ENCODE measurements around the gene RUBCN.
"Not testable (repeated sequence)": the region's sequence is repeated elsewhere in the genome, so short reads cannot be mapped to it uniquely, and the experiment has no call there.

RUBCN gene

DNA sequence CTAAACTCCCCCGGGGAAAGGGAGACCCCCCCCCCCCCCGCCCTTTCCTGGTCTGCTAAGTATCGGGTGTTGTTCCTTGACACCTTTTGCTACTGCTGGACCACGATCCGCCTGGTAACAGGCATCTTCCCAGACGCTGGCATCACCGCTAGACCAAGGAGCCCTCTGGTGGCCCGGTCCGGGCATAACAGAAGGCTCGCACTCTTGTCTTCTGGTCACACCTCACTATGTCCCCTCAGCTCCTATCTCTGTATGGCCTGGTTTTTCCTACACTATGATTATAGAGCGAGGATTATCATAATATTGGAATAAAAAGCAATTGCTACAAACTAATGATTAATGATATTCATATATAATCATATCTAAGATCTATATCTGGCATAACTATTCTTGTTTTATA is 104.7 kb downstream of the RUBCN start:
- H3K9me3 ChIP-seq (ENCODE audit: low read depth, low read length); H3K36me3 ChIP-seq (ENCODE audit: insufficient read depth, low read length); H3K4me3 ChIP-seq; H3K9ac ChIP-seq (ENCODE audit: insufficient read length); DNase-seq (ENCODE audit: low read depth, low spot score); H3K27ac ChIP-seq: not testable (repeated sequence)

DNA sequence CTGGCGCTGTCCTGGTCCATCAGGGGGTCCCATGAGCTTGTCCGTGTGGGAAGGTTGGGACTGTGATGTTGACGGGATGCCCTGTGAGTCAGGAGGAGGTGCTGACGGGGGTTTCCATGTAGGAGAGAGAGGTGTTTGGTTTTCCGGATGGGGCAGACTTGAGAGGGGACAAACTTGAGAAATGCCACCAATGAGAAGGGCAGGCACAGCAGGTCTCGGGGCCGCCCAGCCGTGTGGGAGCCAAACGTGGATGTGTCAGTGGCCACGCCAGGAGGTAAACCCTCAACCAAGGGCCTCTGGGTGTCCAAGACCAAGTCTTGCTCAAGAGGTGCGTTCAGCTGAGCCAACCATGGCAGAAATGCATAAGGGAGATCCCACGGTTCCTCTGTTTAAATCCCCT is 105.9 kb downstream of the RUBCN start:
- not testable (repeated sequence) for H3K9ac ChIP-seq (ENCODE audit: insufficient read length); H3K36me3 ChIP-seq (ENCODE audit: insufficient read depth, low read length); DNase-seq (ENCODE audit: low read depth, low spot score); H3K9me3 ChIP-seq (ENCODE audit: low read depth, low read length); H3K27ac ChIP-seq; H3K4me3 ChIP-seq

DNA sequence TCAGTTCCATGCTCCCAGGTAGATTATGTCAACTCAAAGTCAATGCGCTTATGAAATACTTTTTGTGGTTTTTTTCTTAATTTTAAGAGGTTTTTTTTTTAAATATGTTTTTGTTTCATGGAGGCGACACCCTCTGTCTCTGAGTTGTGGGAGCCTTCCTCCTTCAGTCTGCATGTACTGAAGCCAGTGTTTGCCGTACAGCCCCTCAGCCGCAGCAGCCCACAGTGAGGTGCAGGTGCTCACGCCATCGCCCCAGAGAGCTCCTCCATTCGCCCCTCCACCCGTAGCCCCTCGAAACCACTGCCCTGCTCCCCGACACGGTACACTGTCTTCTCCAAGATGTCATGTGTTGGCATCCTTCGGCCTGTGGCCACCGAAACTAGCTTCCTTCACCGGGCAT is 107.4 kb downstream of the RUBCN start:
- not testable (repeated sequence) for H3K36me3 ChIP-seq (ENCODE audit: insufficient read depth, low read length); H3K27ac ChIP-seq; H3K9ac ChIP-seq (ENCODE audit: insufficient read length); DNase-seq (ENCODE audit: low read depth, low spot score); H3K9me3 ChIP-seq (ENCODE audit: low read depth, low read length); H3K4me3 ChIP-seq

DNA sequence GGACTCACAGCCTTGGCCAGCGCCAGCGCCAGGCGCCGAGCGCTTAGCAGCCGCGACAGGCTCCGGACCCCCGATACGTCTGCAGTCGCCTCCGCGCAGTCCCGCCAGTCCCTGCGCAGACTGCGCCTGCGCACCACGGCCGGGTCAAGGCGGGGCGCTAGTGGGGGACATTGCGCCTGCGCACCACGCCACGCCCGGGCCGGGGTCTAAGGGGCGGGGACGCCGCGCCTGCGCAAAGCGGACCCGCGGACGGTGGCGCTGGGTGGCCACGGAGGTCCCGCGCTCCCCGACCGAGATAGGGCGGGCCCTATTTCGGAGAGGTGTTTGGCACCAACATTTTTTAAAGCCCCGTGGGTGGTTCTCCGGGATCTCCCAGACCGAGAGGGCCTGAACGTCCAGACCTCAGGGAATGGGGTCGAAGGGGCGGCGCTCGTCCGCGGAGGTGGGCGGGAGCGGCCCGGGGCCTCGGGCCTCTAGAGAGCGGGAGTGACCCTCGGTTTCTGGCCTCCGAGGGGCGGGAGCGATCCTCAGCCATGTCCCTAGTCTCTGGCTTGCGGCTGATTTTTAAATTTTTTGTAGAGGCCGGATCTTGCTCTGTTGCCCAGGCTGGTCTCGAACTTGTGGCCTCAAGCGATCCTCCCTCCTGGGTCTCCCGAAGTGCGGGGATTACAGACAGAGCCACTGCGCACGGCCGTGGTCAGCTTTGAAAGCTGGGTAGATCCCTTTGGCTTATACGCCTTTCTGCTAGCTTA is 108.8 kb downstream of the RUBCN start:
- Histone ChIP-seq H3K9ac (ENCODE audit: insufficient read length) (peak overlapping the region; percentile 94), H3K4me3 (peak overlapping the region; percentile 91), H3K27ac (peak overlapping the region; percentile 73)
- H3K36me3 ChIP-seq (ENCODE audit: insufficient read depth, low read length); H3K9me3 ChIP-seq (ENCODE audit: low read depth, low read length): not testable (repeated sequence)
- DNase-seq (ENCODE audit: low read depth, low spot score), result peak; percentile 10
- peak; percentile 82; the same call in 1 of the 2 replicates for TF ChIP-seq POLR2AphosphoS5 (IDR thresholded peaks at IDR 0.05; ENCODE audit: borderline replicate concordance, low read depth, low read length)

DNA sequence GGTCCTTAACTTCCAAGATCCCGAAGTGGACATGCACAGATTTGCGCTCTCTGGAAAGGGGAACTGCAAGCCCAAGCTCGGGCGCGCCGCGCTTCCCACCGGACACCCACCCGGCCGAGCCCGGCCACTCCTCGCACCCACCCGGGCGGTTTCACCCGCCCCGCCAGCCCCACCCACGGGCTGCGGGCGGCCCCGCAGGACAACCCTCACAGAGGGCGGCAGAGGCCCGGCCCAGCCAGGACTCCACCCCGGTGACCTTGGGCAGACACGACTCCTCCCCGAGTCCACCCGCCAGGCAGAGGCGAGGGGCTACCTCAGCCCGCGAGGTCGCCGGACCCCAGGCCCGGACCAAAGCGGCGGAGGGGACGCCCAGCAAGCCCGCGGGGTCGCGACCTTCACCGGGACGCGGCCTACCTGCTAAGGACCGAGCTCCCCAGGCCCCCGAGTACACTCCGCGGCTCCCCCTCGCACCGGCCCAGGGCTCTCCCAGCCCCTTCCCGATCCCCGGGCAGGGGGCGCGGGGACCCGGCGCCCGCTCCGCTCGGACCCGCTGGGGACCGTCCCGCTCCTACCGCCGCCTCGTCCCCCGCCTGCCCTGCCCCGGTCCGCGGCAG is 109.4 kb downstream of the RUBCN start:
- H3K27ac ChIP-seq; H3K36me3 ChIP-seq (ENCODE audit: insufficient read depth, low read length); DNase-seq (ENCODE audit: low read depth, low spot score); H3K9me3 ChIP-seq (ENCODE audit: low read depth, low read length): not testable (repeated sequence)
- peak overlapping the region; percentile 94 for H3K9ac ChIP-seq (ENCODE audit: insufficient read length)
- H3K4me3 ChIP-seq, result peak overlapping the region; percentile 91

DNA sequence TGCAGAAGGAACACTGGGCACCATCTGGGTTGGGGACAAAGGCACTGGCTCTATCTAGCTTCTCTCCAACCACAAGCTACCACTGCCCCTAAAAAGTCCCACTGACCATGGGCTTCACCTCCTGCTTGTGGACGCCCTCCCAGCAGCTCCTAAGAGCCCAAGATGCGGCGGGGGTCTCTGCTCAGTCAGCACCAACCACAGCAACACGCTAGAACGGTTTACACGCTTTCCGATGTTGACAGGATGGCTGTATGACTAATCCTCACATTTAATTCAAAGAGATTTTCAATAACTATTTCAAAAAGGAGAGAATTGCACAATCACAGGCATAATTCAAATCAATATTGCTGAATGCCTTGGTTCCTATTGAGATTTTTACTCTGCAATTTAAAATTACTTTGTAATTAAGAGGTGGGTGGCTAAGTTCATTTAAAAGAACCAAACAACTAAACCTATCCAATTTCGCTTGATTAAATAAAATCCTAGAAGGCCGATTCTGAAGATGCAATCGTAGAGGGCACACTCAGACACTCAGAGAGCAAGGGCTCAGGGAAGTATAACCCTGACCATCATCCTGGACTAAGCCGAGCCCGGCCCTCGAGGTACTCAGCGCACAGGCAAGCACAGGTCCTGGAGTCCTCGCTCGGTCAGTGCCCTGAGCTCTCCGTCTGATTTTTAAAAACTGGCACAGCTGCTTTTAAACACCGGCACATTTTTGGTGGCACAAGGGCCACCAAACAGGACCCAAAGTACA is 110.1 kb downstream of the RUBCN start:
- Histone ChIP-seq H3K9ac (ENCODE audit: insufficient read length) (peak overlapping the region; percentile 45), H3K4me3 (peak overlapping the region; percentile 69)
- H3K9me3 ChIP-seq (ENCODE audit: low read depth, low read length); DNase-seq (ENCODE audit: low read depth, low spot score); H3K27ac ChIP-seq; H3K36me3 ChIP-seq (ENCODE audit: insufficient read depth, low read length): not testable (repeated sequence)

DNA sequence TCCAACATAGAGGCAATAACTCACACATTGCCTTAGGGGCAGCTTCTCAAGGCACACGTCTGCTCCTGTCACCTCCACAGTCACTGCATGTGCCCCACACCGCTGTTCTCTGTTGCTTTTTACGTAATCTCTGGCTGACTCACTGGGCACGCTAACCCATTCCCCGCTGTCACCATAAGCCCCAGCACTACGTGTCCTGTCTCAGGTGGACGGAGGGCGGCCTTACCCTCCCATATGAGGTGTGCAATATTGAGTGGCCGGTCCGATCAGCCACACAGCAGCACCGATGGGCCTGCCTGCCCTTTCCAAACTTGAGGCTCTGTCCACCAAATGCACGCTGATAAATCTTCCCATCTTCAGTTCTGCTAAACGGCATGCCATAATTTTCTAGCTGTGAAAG is 115.2 kb downstream of the RUBCN start:
- peaks cover 48% of the 10 kb centered on the region for H3K36me3 ChIP-seq (ENCODE audit: insufficient read depth, low read length)
- H3K4me3 ChIP-seq; H3K9ac ChIP-seq (ENCODE audit: insufficient read length); H3K9me3 ChIP-seq (ENCODE audit: low read depth, low read length); DNase-seq (ENCODE audit: low read depth, low spot score); H3K27ac ChIP-seq: not testable (repeated sequence)
